Fibroblast of skin of left biceps (primary cell): ENCODE data around the gene CD96.
"Not testable (repeated sequence)": the region's sequence is repeated elsewhere in the genome, so short reads cannot be mapped to it uniquely, and the experiment has no call there.

ENCODE experiments used
- DNase-seq, 2 experiments: peaks; one replicate each; pipeline ENCODE4 v3.0.0-alpha.2; 2013; ENCODE audit warnings: low read depth in 2 of 2

The CD96 gene, protein sequence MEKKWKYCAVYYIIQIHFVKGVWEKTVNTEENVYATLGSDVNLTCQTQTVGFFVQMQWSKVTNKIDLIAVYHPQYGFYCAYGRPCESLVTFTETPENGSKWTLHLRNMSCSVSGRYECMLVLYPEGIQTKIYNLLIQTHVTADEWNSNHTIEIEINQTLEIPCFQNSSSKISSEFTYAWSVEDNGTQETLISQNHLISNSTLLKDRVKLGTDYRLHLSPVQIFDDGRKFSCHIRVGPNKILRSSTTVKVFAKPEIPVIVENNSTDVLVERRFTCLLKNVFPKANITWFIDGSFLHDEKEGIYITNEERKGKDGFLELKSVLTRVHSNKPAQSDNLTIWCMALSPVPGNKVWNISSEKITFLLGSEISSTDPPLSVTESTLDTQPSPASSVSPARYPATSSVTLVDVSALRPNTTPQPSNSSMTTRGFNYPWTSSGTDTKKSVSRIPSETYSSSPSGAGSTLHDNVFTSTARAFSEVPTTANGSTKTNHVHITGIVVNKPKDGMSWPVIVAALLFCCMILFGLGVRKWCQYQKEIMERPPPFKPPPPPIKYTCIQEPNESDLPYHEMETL

DNA sequence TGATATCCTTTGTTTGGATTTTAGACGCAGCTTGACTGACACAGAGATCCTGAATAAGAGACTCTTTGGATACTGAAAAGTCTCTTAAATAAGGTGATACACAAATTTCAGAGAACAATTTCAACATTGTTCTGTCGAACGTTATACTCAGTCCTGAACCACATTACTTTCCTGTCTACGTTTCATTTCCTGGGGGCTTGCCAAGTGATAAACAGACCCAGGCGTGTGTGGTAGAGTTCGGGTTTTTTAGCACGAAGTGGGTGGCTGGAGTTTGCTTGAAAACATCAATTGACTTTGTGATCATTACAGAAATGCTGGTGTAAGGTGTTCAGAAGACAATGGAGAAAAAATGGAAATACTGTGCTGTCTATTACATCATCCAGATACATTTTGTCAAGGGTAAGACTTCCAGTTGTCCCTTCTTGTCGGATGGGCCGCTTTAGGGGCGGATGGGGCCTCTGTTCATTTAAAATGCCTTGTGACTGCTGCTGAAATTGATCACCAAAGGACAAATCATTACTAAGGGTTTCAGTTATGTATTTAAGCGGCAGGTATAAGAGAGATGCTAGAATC, at the start of gene CD96:
Gene CD96 (plus strand): TSS at position 287 of the 573 bp plus-strand sequence. CDS start 52 bp downstream, at position 339.
- peak in 1 of 2 experiments; percentile 6 for DNase-seq

- no peak for DNase-seq
These were observed 48.7 kb upstream of the CD96 start for GRCh38 chr3:111493276-111493675.

- DNase-seq = no peak
These were observed 45.0 kb upstream of the CD96 start for GRCh38 chr3:111496894-111497559.

GRCh38 chr3:111498022-111498421, 44.0 kb upstream of the CD96 start:
- no peak for DNase-seq

DNA sequence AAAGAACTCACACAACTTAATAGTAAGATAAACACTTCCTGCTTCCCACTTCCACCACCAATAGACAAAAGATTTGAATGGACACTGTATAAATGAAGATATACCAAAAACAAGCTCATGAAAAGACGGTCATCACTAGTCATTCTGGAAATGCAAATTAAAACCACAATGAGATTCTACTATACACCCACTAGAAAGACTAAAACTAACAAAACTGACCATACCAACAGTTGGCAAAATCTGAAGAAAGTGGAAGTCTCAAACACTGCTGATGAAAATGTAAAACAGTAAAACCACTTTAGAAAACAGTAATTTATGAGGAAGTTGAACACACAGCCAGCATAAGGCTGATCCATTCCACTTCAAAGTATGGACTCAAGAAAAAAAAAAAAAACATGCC, 35.6 kb upstream of the CD96 start:
- no peak for DNase-seq

GRCh38 chr3:111509308-111509707, 32.7 kb upstream of the CD96 start:
- no peak for DNase-seq

DNA sequence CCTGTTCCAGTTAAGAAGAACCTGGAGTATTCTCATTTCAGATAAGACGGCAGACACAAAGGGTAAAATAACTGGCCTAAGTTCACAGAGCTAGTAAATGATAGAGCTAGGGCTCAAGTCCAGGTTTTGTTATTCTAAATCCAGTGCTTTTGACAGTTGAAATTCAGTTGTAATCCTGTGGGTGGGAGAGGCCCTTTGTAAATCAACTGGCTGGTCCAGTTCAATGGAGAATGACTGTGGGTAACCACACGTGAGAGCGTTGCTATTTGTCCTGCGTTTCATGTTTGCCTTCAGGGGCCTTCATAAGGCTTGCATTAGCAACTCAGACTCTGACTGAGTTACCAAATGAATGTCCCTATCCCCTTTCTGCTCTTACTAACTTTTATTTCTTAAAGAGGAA, 24.2 kb upstream of the CD96 start:
- no peak for DNase-seq

GRCh38 chr3:111519178-111519855, 22.7 kb upstream of the CD96 start:
- DNase-seq = no peak

DNA sequence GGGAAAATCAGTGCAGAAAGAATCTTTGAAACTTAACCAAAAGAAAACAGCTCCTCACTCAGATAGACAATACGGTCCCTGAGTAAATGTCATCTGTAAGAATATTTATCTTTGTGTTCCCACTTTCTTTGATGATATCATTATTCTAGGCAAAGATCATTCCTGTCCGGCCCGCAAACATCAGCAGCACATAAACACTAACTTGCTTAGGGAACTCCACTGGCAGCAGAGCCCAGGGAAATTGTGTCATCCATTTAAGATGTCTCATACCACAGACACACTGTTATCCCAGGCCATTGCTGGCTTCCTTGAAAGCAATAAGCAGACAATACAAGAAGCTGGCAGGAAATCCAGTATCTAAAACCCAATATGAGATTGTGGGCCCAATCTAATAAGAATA, 20.1 kb upstream of the CD96 start:
- DNase-seq = peak; percentile 6 to 12

DNA sequence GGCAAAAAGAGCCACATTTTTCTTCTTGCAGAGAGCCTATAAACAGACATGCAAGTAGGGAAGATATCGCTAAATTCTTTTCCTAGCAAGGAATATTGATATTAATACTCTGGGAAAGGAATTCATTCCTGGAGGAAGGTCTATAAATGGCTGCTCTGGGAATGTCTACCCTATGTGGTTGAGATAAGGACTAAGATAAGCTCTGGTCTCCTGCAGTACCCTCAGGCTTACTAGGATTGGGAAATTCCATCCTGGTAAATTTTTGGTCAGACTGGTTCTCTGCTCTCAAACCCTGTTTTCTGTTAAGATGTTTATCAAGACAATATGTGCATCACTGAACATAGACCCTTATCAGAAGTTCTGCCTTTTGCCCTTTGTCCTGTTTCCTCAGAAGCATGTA, 17.5 kb upstream of the CD96 start:
- DNase-seq = not testable (repeated sequence)

GRCh38 chr3:111531446-111531845, 10.6 kb upstream of the CD96 start:
- DNase-seq = peak; percentile 8 to 15

- DNase-seq = peak; percentile 9 to 21
These were observed 7.3 kb upstream of the CD96 start for GRCh38 chr3:111534701-111535100.

DNA sequence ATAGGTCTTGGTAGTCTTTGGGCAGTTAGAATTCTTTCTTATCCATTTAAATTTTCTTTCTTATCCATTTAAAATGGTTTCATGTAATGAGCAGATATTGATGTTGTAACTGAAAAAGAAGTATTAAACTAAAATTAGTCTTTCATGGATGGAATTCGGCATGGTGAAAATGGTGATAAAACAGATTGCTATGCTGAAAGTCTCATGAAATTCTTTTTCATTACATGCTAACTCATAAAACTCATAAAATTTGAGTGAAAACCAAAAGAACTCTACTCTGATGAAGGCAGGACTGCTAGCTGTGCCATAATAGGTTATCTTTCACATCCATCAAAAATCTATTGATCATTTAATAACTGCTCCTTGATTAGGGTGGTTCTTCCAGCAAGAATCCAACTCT, 3.9 kb upstream of the CD96 start:
- DNase-seq = no peak

DNA sequence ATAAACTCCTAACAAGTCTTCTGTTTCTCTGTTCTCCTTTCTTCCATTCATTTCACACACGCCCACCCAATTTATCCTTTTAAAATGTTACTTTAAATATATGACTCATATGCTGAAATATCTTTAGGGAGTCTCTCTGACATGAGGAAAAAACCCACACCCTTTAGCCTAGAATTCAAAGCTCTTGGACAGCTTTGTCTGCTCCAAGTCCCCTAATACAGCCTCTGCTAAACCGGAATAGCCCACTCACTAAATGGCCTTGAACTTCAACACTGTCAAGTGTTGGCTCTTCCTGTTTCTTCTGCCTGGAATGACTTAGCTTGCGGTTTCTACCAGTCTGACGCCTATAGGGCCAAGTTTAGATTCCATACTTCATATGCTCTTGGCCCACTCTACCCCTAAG, 3.3 kb upstream of the CD96 start:
- peak; percentile 10 to 23 for DNase-seq

DNA sequence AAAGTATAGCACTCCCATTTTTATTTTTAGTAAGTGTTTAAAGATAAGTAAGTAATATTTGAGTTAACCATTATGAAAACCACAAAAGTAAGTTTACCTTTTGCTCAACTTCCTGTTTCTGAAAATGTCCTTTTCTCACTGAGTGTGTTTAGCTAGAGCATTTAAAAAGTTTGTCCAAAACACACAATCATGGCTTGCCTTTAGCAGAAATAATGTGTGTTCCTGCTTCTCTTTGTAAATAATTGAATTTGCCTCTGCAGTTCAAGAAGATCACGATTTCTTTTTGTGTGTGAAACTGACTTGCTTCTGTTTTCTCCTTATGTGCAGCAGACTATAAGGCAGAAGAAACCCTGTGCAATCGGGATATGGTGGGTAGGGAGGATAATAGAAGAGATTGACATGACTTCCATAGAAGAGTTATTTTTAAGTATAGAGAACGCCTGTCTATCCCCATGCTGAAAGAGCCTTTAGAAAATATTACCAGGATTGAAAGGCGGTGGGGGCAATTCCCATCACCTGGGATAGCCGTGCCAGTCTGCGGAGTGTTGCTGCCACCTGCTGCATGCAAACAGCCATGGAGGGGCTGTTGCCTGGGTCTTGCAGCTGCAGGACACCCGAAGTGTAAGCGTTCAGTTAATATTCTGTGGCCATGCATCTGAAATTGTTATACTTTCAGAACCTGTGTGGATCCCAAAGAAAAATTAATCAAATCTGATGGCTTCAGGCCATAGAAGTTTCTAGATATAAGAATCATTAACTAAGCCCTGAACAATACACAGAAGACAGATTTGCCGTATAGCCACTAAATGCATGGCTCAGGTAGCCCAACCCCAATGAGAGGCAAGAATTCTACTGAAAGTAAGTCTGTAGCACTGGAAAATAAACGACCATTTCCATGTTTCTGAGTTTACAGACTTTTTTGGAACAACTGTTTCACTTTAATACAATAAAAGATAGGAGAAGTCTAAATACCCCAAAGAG, 2.4 kb upstream of the CD96 start:
- DNase-seq = peak in 1 of 2 experiments; percentile 8

DNA sequence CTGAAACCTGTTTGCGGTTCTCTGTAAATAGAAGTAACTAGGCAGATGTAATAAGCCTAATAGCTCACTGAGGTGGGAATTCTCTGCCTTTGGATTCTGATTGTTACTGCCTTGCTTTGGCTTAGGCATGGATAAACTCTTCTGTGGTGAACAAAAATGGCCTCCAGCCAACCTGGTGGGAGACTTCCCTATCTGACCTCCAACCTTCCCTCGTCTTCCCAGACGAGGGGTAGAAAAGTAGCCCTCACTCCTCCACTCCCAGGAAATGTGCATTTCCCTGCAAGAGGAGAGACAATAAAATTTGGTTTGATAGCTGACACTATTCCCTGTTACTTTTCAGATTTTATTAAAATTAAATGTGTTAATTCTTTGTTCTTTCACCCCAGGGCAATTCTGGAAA, 606 bp upstream of the CD96 start:
- DNase-seq = no peak

DNA sequence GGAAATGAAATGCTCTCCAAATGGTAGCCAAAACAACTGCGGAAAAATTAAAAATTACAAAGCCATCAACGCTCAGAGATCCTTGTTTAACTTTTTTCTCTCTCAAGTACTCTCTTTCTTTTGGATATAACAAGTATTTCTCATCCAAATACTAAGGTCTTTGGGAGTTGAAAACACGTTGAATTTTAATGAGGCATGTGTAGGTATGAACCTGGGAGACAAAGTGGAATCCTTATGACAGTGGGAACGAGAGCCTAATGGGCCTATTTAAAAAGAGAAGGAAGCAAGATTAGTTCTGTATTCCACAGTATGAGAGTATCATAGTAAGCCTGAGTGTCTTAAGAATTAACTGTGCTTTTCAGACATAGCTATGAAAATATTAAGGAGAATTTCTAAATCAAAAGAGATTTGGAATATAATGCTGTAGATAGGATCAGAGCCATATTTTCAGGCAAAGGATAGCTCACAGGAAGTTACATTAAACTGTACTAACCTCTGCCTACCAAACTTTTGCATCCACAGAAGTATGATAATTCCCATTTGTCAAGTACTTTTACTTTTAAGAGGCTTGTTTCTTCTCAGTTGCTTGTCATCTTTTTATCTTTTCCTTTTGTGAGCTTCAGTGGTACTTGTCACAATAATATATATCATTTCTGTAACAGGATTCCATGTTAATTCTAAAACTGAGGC, 759 bp downstream of the CD96 start:
- no peak for DNase-seq

- DNase-seq = no peak
These were observed 3.4 kb downstream of the CD96 start for GRCh38 chr3:111545349-111545748.

DNA sequence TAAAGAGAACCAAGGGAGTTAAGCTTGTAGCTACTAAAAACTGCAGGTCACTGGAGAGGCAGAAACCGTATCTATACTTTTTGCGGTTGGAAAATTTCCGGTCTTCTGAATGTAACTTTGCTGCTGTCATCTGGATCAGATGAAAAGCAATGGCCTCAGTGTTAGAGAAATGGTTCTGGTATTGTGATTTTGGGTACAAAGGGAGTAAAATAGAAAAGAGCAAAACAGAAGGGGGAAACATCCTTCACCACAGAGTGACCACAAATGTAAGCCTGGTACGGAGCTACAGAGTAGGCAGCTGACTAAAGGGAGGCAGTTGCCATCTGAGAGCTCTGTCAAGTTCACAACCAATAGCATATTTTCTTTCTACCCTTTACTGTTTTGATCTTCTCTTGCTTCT, 5.6 kb downstream of the CD96 start:
- no peak for DNase-seq

DNA sequence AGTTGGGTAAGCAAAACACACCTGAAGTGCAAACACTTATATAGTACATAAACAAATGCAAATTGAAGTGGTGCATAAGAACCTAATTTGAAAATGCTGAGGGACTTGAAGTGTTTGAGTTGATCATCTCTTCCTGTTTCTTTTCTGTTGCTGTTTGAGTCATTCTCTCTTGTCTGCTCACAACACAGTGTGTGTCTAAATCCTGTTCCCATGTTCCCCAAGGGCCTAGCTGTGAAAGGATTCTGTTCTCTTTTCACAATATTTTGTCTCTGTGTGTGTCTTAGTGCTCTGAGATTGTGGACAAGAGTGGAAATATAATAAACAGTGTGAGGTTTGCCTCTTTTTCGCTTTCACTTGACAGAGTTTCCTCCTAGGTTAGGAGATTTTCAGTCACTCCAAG, 6.1 kb downstream of the CD96 start:
- DNase-seq = no peak
